ENCODE measurements around the gene HACD2. TPM values are rescaled to one million over a fixed set of nuclear protein-coding genes. Genes with fewer than 3 reads are reported as not detected.
A peak's percentile ranks its signal among the peaks of the same experiment; 100 is the strongest.

Gene HACD2
- total RNA-seq, 4 donors from 2014 or later, result 11.9 to 70.5 (median 48.2) TPM

DNA sequence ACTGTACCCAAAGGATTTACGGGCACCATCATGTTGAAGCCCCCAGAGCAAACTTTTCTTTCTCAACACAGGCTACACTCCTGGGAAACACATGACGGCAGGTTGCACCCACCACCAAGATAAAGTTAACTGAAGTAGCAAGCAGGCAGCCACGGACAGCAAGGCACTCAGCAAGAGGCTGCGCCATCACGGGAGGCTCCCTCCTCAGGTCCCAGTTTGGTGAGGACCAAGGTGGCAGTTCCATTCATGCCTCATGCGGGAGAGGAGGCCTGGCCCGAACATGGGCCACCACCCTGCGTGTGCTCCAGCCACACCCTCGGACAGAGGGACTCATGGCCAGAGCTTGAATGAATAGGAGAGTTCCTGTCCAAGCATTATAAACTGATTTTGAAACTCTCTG lies 142.7 kb downstream of the HACD2 start:
- Histone ChIP-seq H3K27me3 (no peaks in the 10 kb centered on the region), H3K27ac (peak overlapping the region in 2 of 4 donors; percentile 4 to 81), H3K36me3 (no peaks in the 10 kb centered on the region), H3K4me3 (no peak overlapping the region), H3K4me1 (peaks cover 0 to 5% (median 0%) of the 10 kb centered on the region in 4 donors), H3K9me3 (no peaks in the 10 kb centered on the region)
- TF ChIP-seq EP300 (IDR thresholded peaks at IDR 0.05; ENCODE audit: low read depth), result no peak
- no peak for TF ChIP-seq POLR2AphosphoS5 (IDR thresholded peaks at IDR 0.05)
- TF ChIP-seq POLR2A (IDR thresholded peaks at IDR 0.05), result no peak
- in situ Hi-C loops (cut with MboI; ENCODE audit: low pct_ligation_motif_present in 1 of 4, low pct_unique_long_range_greater_than_20kb in 1 of 4, low sequenced_read_pairs in 3 of 4) (no loop called here), intact Hi-C loops (cut with DNase I; ENCODE audit: low total_unique reads) (loop anchor here (10.0 kb wide), 1 partner anchor 67 kb away; no protein-coding TSS in a partner anchor)
- DNase-seq, result no peak
- 89% methylated on average over 7 of the region's 9 CpGs; no CpG with 5 or more reads in 1 of the 2 donors for WGBS, 2 donors (ENCODE audit: low coverage in 1 of 2)

Other genes starting within 250 kb of the HACD2 start
- 10 to 100 TPM; 13.9 to 42.0 (median 28.6) TPM for gene ADCY5, start 136.0 kb downstream of the HACD2 start, total RNA-seq